ENCODE measurements around the gene CEP41. TPM values are rescaled to one million over a fixed set of nuclear protein-coding genes. Genes with fewer than 3 reads are reported as not detected.

Gene CEP41
- total RNA-seq, 4 donors from 2014 or later: 1.5 to 22.3 (median 8.3) TPM

- H3K36me3 ChIP-seq: no peaks in the 10 kb centered on the region
- intact Hi-C loops (cut with DNase I; ENCODE audit: low total_unique reads): no loop called here
- no peak for TF ChIP-seq POLR2A (IDR thresholded peaks at IDR 0.05)
- TF ChIP-seq, protein P1, sequence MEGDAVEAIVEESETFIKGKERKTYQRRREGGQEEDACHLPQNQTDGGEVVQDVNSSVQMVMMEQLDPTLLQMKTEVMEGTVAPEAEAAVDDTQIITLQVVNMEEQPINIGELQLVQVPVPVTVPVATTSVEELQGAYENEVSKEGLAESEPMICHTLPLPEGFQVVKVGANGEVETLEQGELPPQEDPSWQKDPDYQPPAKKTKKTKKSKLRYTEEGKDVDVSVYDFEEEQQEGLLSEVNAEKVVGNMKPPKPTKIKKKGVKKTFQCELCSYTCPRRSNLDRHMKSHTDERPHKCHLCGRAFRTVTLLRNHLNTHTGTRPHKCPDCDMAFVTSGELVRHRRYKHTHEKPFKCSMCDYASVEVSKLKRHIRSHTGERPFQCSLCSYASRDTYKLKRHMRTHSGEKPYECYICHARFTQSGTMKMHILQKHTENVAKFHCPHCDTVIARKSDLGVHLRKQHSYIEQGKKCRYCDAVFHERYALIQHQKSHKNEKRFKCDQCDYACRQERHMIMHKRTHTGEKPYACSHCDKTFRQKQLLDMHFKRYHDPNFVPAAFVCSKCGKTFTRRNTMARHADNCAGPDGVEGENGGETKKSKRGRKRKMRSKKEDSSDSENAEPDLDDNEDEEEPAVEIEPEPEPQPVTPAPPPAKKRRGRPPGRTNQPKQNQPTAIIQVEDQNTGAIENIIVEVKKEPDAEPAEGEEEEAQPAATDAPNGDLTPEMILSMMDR (IDR thresholded peaks at IDR 0.05): no peak
Observed at GRCh38 chr7:130381468-130382312, 59.1 kb downstream of the CEP41 start.

DNA sequence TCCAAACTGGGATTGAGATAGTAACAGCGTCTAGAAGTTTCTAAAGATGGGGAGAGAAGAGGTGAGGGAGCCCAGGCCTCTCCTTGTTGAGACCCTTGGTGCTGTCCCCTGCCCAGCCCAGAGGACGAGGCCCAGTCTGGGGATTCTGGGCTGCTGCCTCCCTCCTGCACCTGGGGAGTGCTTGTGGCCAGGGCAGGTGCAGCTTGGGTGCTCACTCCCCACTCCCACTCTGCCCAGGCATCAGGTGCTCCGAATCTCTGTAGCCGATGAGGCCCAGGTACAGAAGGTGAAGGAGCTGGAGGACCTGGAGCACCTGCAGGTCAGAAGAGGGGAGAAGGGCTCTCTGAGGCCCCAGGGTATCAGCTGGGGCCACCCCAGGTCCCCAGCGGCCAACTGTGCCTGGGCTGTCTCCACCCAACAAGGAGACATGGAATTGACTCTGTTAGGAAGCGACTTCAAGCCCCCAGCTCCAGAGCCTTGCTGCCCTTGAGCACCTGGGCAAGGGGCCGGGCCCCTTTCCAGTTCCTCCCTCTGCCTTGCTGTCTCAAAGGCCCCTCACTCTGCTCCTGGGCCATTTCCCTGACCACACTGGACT lies 59.9 kb downstream of the CEP41 start:
- H3K4me1 ChIP-seq: peaks cover 0 to 6% of the 10 kb centered on the region in 2 donors
- H3K4me3 ChIP-seq: no peak overlapping the region
- no peaks in the 10 kb centered on the region for H3K36me3 ChIP-seq
- peak overlapping the region; percentile 57 to 76 for H3K27ac ChIP-seq
- TF ChIP-seq, protein P1 (IDR thresholded peaks at IDR 0.05): no peak
- intact Hi-C loops (cut with DNase I; ENCODE audit: low total_unique reads): no loop called here
- no peaks in the 10 kb centered on the region for H3K9me3 ChIP-seq
- no peaks in the 10 kb centered on the region for H3K27me3 ChIP-seq
- no peak for DNase-seq

More at GRCh38 chr7:130381468-130382312, 59.1 kb downstream of the CEP41 start:
- H3K4me1 ChIP-seq: peaks cover 0 to 6% of the 10 kb centered on the region in 2 donors
- no peak overlapping the region for H3K4me3 ChIP-seq
- H3K27ac ChIP-seq: peak overlapping the region in 1 of 2 donors; percentile 76
- no peaks in the 10 kb centered on the region for H3K27me3 ChIP-seq
- no peak for DNase-seq
- H3K9me3 ChIP-seq: no peaks in the 10 kb centered on the region

DNA sequence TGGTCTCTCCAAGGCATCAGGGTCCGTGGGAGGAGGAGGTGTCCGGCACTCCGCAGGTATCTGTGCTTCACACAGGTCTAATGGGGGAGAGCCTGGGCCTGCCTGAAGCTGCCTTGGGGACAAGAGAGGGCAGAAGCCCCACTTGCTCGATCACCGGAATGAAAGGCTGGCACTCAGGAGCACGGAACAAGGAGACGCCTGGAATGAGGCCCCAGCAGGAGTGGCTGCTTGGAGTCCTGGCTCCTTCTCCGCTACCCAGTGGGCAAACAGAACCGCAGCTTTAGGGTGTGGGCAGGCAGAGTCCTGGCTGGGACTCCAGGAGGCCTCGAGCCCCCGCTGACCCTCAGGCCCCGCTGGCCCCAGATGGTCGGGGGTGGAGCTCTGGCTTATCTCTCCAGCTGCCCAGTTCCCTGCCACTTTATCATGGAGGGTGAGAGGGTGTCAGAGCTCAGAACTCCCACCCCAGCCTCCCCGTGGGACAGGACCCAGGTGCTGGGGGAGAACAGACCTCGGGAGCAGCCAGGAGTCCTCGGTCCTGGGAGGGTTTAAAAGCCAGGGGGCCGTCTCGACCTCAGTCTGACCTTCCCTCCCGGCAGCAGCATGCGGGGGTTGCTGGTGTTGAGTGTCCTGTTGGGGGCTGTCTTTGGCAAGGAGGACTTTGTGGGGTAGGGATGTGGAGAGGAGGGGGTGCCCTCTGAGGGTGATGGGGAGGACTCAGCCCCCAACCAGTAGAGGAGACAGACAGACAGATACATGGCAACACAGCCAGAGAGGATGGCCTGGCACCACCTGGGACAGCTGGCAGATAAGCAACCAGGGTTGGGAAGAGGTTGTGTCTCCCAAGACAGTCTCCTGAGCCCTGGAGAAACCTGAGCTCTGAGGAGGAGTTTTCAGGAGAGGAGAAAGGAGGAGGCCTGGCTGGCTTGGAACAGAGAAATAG lies 60.6 kb downstream of the CEP41 start, which contains the start of gene CPA1:
Gene CPA1 (plus strand): TSS at position 574 of the 940 bp plus-strand sequence. CDS start 27 bp downstream, at position 601.
- DNase-seq: peak in 1 of 2 donors; percentile 19
- TF ChIP-seq POLR2A (IDR thresholded peaks at IDR 0.05): no peak
- TF ChIP-seq, protein P1 (IDR thresholded peaks at IDR 0.05): no peak
- intact Hi-C loops (cut with DNase I; ENCODE audit: low total_unique reads): no loop called here
- H3K4me1 ChIP-seq: peaks cover 0 to 6% of the 10 kb centered on the region in 2 donors
- no peaks in the 10 kb centered on the region for H3K9me3 ChIP-seq
- no peak within 1 kb of the TSS for H3K4me3 ChIP-seq
- H3K36me3 ChIP-seq: no peaks in the 10 kb centered on the region
- H3K27me3 ChIP-seq: no peaks in the 10 kb centered on the region
- H3K27ac ChIP-seq: peak within 1 kb of the TSS; percentile 57 to 76

- Histone ChIP-seq H3K9me3 (no peaks in the 10 kb centered on the region), H3K4me3 (no peak overlapping the region), H3K4me1 (peaks cover 0 to 6% of the 10 kb centered on the region in 2 donors), H3K27ac (peak overlapping the region; percentile 57 to 76), H3K27me3 (no peaks in the 10 kb centered on the region), H3K36me3 (no peaks in the 10 kb centered on the region)
- peak in 1 of 2 donors; percentile 15 for DNase-seq
- intact Hi-C loops (cut with DNase I; ENCODE audit: low total_unique reads): no loop called here
- TF ChIP-seq, protein P1 (IDR thresholded peaks at IDR 0.05): no peak
- no peak for TF ChIP-seq POLR2A (IDR thresholded peaks at IDR 0.05)
Observed at GRCh38 chr7:130379532-130379920, 61.3 kb downstream of the CEP41 start.

All from uterus (tissue), 4 donors.